Naive B cell (primary cell): ENCODE measurements around the gene DPM1. TPM values are rescaled to one million over a fixed set of nuclear protein-coding genes. Genes with fewer than 3 reads are reported as not detected.
"Not testable (repeated sequence)": the region's sequence is repeated elsewhere in the genome, so short reads cannot be mapped to it uniquely, and the experiment has no call there.

Experiments
- ATAC-seq, 2 donors: fragments of 150-1000 bp; cut with Tn5 transposase; 2 replicates each; pipeline ENCODE4 v1.10.0; 2021; ENCODE audit warnings: low read depth in 2 of 2, mild to moderate bottlenecking in 2 of 2, moderate library complexity in 2 of 2
- DNase-seq: peaks from one replicate; pipeline ENCODE4 v3.0.0; 2022
- H3K27ac Mint-ChIP-seq, 6 donors: one replicate each; pipeline ENCODE4 v1.8.0; 2020 to 2022; ENCODE audit warnings: mild to moderate bottlenecking in 6 of 6, mixed read lengths in 6 of 6, moderate library complexity in 5 of 6, inconsistent platforms in 2 of 6
- H3K27me3 Mint-ChIP-seq, 3 donors: one replicate each; pipeline ENCODE4 v1.8.0; 2021 to 2022; ENCODE audit warnings: mixed read lengths in 3 of 3, mild to moderate bottlenecking in 1 of 3
- H3K36me3 Mint-ChIP-seq, 2 donors: one replicate each; pipeline ENCODE4 v1.8.0; 2020 to 2022; ENCODE audit warnings: mixed read lengths in 2 of 2, inconsistent platforms in 1 of 2, mild to moderate bottlenecking in 1 of 2
- H3K4me1 Mint-ChIP-seq, 3 donors: one replicate each; pipeline ENCODE4 v1.8.0; 2020 to 2022; ENCODE audit warnings: mixed read lengths in 3 of 3, inconsistent platforms in 1 of 3, mild to moderate bottlenecking in 1 of 3, moderate library complexity in 1 of 3
- H3K4me3 Mint-ChIP-seq, 8 donors: one replicate each; pipeline ENCODE4 v1.8.0; 2020 to 2022; ENCODE audit warnings: mild to moderate bottlenecking in 8 of 8, mixed read lengths in 8 of 8, moderate library complexity in 8 of 8, inconsistent platforms in 2 of 8
- H3K9me3 Mint-ChIP-seq, 7 donors: one replicate each; pipeline ENCODE4 v1.8.0; 2020 to 2022; ENCODE audit warnings: mixed read lengths in 7 of 7, mild to moderate bottlenecking in 5 of 7, inconsistent platforms in 2 of 7, moderate library complexity in 1 of 7
- polyA plus RNA-seq, 6 donors: library from polyadenylated mRNA; unstranded; fragments of 300-500 nt; fragmentation: Illumina TruSeq; gene quantifications; one replicate each; pipeline ENCODE4 v1.2.3, GENCODE V29; 2021; ENCODE audit warnings: low read depth in 6 of 6

The DPM1 gene
- polyA plus RNA-seq, 6 donors from 2014 or later, result 57.0 to 86.2 (median 71.5) TPM

DNA sequence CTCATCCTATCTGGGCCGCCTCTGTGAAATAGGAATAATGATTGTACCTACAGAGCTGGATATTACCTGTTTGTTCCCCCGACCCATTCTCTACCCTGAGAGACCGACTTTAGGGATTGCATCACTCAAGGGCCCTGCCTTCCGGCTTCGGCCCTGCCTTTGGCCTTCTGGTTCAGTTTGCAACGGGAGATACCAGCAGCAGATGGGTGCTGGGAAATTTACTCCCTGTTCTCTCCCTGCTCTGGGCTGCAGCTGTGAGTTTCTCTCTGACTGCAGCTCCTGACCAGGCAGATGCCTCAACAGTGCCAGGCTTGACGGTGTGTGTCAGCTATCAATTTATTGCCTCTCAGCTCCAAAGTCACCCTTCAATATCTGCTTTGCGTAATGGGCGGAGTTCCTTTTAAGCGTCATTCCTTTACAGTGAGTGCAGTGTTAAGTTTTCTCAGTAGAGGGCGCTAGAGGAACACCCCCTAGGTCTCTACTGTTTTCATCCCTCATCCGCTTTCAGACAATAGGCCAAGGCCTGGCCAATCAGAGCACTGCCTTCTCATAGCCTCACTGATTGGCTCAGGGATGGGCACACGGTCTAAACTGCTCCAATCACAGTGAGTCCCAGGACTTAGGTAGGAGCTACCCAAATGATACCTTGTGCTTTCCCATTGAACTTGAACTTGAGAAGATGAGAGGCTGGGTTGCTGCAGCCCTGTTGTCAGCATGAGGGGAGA, 34.6 kb upstream of the DPM1 start:
- DNase-seq (peak; percentile 47), ATAC-seq (peak; percentile 93 to 94)
- H3K4me1 Mint-ChIP-seq, result peaks cover 4 to 33% (median 6%) of the 10 kb centered on the region in 3 donors
- H3K36me3 Mint-ChIP-seq, result no peaks in the 10 kb centered on the region
- H3K4me3 Mint-ChIP-seq, result peak overlapping the region in 4 of 8 donors; percentile 10 to 26 (median 18)
- H3K9me3 Mint-ChIP-seq, result peaks cover 0 to 2% (median 0%) of the 10 kb centered on the region in 7 donors
- H3K27me3 Mint-ChIP-seq, result peaks cover 0 to 13% (median under 1%) of the 10 kb centered on the region in 3 donors
- peak overlapping the region in 1 of 6 donors; percentile 3 for H3K27ac Mint-ChIP-seq

- peak overlapping the region in 3 of 8 donors; percentile 10 to 26 (median 22) for H3K4me3 Mint-ChIP-seq
Measured at GRCh38 chr20:50992336-50992732, 34.0 kb upstream of the DPM1 start.

GRCh38 chr20:50991076-50991475, 32.7 kb upstream of the DPM1 start:
- Mint-ChIP-seq H3K4me1 (peaks cover 4 to 32% (median 6%) of the 10 kb centered on the region in 3 donors), H3K27ac (no peak overlapping the region), H3K27me3 (peaks cover 15 to 23% (median 16%) of the 10 kb centered on the region in 3 donors), H3K36me3 (no peaks in the 10 kb centered on the region), H3K9me3 (peaks cover 0 to 2% (median 0%) of the 10 kb centered on the region in 7 donors), H3K4me3 (no peak overlapping the region)
- ATAC-seq, result no peak
- no peak for DNase-seq

More at GRCh38 chr20:50992336-50992732, 34.0 kb upstream of the DPM1 start:
- peaks cover 4 to 14% (median 5%) of the 10 kb centered on the region in 3 donors for H3K27me3 Mint-ChIP-seq
- H3K27ac Mint-ChIP-seq, result no peak overlapping the region
- ATAC-seq (no peak), DNase-seq (no peak)
- H3K36me3 Mint-ChIP-seq, result no peaks in the 10 kb centered on the region
- H3K9me3 Mint-ChIP-seq, result peaks cover 0 to 2% (median 0%) of the 10 kb centered on the region in 7 donors
- peaks cover 4 to 37% (median 6%) of the 10 kb centered on the region in 3 donors for H3K4me1 Mint-ChIP-seq

- Mint-ChIP-seq H3K27me3 (peaks cover 25 to 33% (median 29%) of the 10 kb centered on the region in 3 donors), H3K4me1 (peaks cover 0 to 17% (median under 1%) of the 10 kb centered on the region in 3 donors), H3K4me3 (no peak overlapping the region), H3K9me3 (peaks cover 0 to 1% (median 0%) of the 10 kb centered on the region in 7 donors), H3K27ac (peak overlapping the region in 1 of 6 donors; percentile 57), H3K36me3 (no peaks in the 10 kb centered on the region)
- DNase-seq (peak; percentile 71), ATAC-seq (peak; percentile 79 to 83)
Measured at GRCh38 chr20:50987493-50988210, 29.3 kb upstream of the DPM1 start.

- Mint-ChIP-seq H3K27me3 (peaks cover 47 to 51% (median 50%) of the 10 kb centered on the region in 3 donors), H3K27ac (no peak overlapping the region), H3K9me3 (no peaks in the 10 kb centered on the region), H3K36me3 (no peaks in the 10 kb centered on the region), H3K4me3 (no peak overlapping the region), H3K4me1 (peaks cover 5 to 15% (median 12%) of the 10 kb centered on the region in 3 donors)
- DNase-seq (no peak), ATAC-seq (no peak)
Measured at GRCh38 chr20:50983321-50983720, 25.0 kb upstream of the DPM1 start.

DNA sequence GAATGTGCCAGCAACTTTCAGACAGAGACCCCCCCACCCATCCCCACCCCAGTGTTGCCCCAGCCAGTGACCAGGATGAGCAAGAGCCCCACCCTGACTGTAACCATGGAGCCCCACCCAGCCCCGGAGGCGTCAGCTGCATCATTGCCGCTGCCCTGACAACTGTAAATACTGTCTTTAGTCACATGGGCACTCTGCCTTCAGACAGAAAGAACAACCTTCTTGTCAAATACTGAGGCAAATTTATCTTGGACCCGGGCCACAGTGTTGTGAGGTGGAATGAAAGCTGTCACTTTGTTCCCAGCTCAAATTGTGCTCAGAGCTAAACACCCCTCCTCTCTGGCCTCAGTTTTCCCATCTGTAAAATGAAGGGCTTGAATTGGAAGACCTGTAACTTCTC, 24.0 kb upstream of the DPM1 start:
- DNase-seq (no peak), ATAC-seq (peak in 1 of 2 donors; percentile 45)
- no peaks in the 10 kb centered on the region for H3K36me3 Mint-ChIP-seq
- no peak overlapping the region for H3K4me3 Mint-ChIP-seq
- H3K4me1 Mint-ChIP-seq, result peaks cover 5 to 12% (median 8%) of the 10 kb centered on the region in 3 donors
- H3K27me3 Mint-ChIP-seq, result peaks cover 43 to 56% (median 45%) of the 10 kb centered on the region in 3 donors
- H3K9me3 Mint-ChIP-seq, result no peaks in the 10 kb centered on the region
- no peak overlapping the region for H3K27ac Mint-ChIP-seq

DNA sequence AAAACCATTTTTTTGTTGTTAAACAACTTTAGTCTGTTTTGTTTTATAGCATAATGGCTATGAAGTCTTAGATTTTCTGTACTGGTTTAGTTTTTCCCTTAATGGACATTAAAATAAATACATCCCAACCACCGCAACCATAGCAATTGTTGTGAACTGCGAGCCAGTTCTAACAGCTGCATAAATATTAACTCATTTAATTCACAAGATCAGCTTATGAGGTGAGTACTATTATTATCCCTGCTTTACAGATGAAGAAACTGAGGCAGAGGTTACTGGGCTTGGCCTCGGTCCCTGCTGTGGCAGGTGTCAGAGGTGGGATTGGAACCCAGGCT, 23.3 kb upstream of the DPM1 start:
- H3K27me3 Mint-ChIP-seq, result peaks cover 36 to 55% (median 41%) of the 10 kb centered on the region in 3 donors
- no peak overlapping the region for H3K4me3 Mint-ChIP-seq
- no peak overlapping the region for H3K27ac Mint-ChIP-seq
- no peak for DNase-seq
- H3K4me1 Mint-ChIP-seq, result peaks cover 5 to 12% (median 8%) of the 10 kb centered on the region in 3 donors
- no peaks in the 10 kb centered on the region for H3K9me3 Mint-ChIP-seq
- ATAC-seq, result no peak
- no peaks in the 10 kb centered on the region for H3K36me3 Mint-ChIP-seq

DNA sequence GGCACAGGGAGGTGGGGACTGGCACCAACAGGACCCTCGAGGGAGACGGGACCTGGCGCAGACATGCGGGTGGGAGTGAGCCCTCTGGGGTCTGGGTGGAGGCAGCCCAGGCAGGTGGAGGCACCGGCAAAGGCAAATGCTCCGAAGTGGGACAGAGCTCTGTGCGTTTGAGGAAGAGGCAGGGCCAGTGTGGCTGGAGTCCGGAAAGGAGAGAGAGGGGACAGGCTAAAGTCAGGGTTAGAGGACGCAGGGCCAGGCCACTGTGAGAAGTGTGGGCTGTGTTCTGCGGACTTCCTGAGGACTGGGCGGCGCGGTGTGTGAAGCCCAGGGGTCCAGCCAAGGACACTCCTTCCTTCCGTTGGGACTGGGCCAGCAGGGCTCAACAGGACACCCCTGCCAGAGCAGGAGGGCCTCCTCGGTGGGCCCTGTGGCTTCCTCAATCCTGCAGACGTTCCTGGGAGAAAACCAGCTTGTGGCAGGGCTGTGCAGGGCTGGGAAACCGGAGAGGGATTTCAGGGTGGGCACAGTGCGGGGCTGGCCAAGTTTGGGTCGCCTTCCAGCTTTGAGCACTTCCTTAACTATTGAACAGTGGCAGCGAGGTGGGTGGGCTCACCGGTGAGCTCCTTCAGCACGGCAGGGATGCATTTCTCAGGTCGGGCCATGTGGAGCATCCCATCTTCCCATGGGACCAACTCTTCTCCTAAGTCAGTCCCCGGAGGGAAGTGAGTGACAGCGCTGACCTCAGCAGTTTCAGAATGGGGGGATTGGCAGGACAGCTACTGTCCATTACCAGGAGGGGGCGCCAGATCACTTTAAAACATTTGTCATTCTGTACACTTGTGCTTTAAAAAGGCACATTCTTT, 22.8 kb upstream of the DPM1 start:
- DNase-seq (peak; percentile 61), ATAC-seq (peak; percentile 65 to 66)
- Mint-ChIP-seq H3K27me3 (peaks cover 30 to 56% (median 35%) of the 10 kb centered on the region in 3 donors), H3K27ac (peak overlapping the region in 1 of 6 donors; percentile 12), H3K4me1 (peaks cover 5 to 12% (median 8%) of the 10 kb centered on the region in 3 donors), H3K9me3 (no peaks in the 10 kb centered on the region), H3K36me3 (no peaks in the 10 kb centered on the region), H3K4me3 (peak overlapping the region in 2 of 8 donors; percentile 35 to 44)

- ATAC-seq (no peak), DNase-seq (no peak)
- Mint-ChIP-seq H3K4me1 (peaks cover 5 to 12% (median 8%) of the 10 kb centered on the region in 3 donors), H3K4me3 (no peak overlapping the region), H3K27ac (peak overlapping the region in 2 of 6 donors; percentile 5 to 12), H3K9me3 (no peaks in the 10 kb centered on the region), H3K27me3 (peaks cover 34 to 65% (median 36%) of the 10 kb centered on the region in 3 donors), H3K36me3 (no peaks in the 10 kb centered on the region)
Measured at GRCh38 chr20:50980071-50980681, 21.8 kb upstream of the DPM1 start.

DNA sequence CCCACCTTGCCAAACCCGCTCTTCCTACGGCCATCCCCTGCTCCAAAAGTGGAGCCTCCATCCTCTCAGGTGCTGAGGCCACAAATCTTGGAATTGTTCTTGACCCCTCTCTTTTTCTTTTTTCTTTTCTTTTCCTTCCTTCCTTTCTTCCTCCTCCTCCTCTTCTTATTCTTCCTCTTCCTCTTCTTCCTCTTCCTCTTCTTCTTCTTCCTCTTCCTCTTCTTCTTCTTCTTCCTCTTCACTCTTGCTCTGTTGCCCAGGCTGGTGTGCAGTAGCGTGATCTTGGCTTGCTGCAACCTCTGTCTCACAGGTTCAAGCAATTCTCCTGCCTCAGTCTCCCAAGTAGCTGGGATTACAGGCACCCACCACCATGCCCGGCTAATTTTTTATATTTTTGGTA, 20.2 kb upstream of the DPM1 start:
- DNase-seq, ATAC-seq, H3K27ac Mint-ChIP-seq, H3K36me3 Mint-ChIP-seq, H3K9me3 Mint-ChIP-seq: not testable (repeated sequence)
- Mint-ChIP-seq H3K4me3 (peak overlapping the region in 1 of 8 donors; percentile 43), H3K4me1 (peaks cover 5 to 12% (median 8%) of the 10 kb centered on the region in 3 donors), H3K27me3 (peaks cover 31 to 64% (median 32%) of the 10 kb centered on the region in 3 donors)

DNA sequence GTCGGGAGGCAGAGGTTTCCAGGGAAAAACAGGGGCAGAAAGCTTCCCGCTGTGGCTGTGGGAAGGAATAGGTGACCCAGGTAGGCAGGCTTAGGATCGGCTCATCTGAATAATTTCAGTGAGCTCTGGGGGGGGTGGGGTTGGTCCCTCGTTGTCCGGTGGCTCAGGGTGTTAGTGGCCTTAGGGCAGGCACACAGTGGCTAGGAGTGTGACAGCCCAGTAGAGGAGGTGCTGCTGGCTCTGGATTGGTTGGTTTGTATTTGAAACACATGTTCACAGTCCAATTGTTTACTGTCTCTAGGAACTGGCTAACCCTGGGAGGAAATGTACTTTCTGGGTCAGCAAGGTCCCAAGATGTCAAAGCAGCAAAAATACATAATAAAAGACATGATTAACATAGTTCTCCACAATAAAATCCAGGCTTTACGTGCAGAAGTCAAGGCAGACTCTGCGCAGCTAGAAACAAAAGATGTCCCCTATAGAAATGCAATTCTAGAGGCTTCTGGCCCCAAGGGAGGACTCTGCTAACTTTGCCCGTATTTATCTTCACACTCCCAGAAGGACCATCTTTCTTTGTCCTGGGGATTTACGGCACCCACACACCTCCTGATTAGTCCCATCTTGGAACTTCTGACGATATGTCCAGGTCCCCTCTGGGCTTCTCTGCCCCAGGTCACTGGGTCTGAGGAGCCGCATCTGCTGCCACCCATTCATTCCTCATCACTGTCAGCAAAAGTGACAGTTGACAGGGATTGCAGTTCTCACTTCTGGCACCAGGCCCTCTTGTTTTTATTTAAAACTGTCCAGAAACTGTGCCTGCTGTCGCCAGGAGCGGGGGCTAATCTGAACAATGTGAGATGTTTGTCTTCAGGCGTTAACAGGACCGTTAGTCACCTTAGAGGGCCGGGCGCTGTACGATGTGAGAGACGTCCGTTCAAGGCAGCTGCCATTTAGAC, 19.0 kb upstream of the DPM1 start:
- Mint-ChIP-seq H3K9me3 (no peaks in the 10 kb centered on the region), H3K36me3 (no peaks in the 10 kb centered on the region), H3K4me1 (peaks cover 5 to 12% (median 8%) of the 10 kb centered on the region in 3 donors), H3K27ac (no peak overlapping the region), H3K27me3 (peaks cover 29 to 52% (median 32%) of the 10 kb centered on the region in 3 donors), H3K4me3 (peak overlapping the region in 1 of 8 donors; percentile 47)
- ATAC-seq (no peak), DNase-seq (no peak)
